IMR-90 (cell line): ENCODE data around the gene COL6A3. TPM values are rescaled to one million over a fixed set of nuclear protein-coding genes. Genes with fewer than 3 reads are reported as not detected.

Experiments used
- ATAC-seq: fragments of 200-7000 bp; cut with Tn5 transposase; 2 replicates; pipeline ENCODE4 v1.9.1; 2020; ENCODE audit warnings: low read depth, mild to moderate bottlenecking, moderate library complexity
- BruUV-seq: library from RNA; stranded (reverse); fragments of 400-500 nt; replicated peaks from 2 replicates; lab custom pipeline; 2021; lab: Mats Ljungman, UMichigan
- CTCF ChIA-PET: fragments of 300-600 bp; formaldehyde crosslinking; extraction: SDS; loops from one replicate; lab custom pipeline; 2021; ENCODE audit warnings: antibody characterized with exemption; lab: Yijun Ruan, JAX
- POLR2A ChIA-PET: fragments of 300-600 bp; sonication (Branson Sonifier 250); formaldehyde crosslinking; loops from one replicate; lab custom pipeline; 2022; ENCODE audit warnings: antibody characterized with exemption; ENCODE audit not compliant: unreplicated experiment; lab: Charles Lee
- DNase-seq: peaks from one replicate; pipeline ENCODE4 v3.0.0; 2013
- H2AFZ ChIP-seq: replicated peaks from 2 replicates; pipeline ENCODE3; 2013; ENCODE audit warnings: low read length, mild to moderate bottlenecking; ENCODE audit not compliant: poor library complexity
- H2AK5ac ChIP-seq: 2 replicates; pipeline ENCODE4 v1.6.1; 2013; ENCODE audit warnings: low read depth, low read length, inconsistent platforms
- H2AK9ac ChIP-seq: replicated peaks from 2 replicates; pipeline ENCODE3; 2013; ENCODE audit warnings: mild to moderate bottlenecking, low read depth, low read length, moderate library complexity; ENCODE audit not compliant: poor library complexity
- H2BK120ac ChIP-seq: 2 replicates; pipeline ENCODE4 v1.6.1; 2013; ENCODE audit warnings: low read depth, low read length, inconsistent platforms
- H2BK15ac ChIP-seq: 3 replicates; pipeline ENCODE4 v1.6.1; 2013; ENCODE audit warnings: low read depth, low read length, inconsistent platforms
- H2BK20ac ChIP-seq: 2 replicates; pipeline ENCODE4 v1.6.1; 2013; ENCODE audit warnings: low read depth, mild to moderate bottlenecking, inconsistent platforms, low read length, moderate library complexity
- H2BK5ac ChIP-seq: 2 replicates; pipeline ENCODE4 v1.6.1; 2013; ENCODE audit warnings: mild to moderate bottlenecking, low read depth, low read length, inconsistent platforms; ENCODE audit not compliant: poor library complexity, severe bottlenecking
- H3K14ac ChIP-seq: replicated peaks from 2 replicates; pipeline ENCODE4 v1.6.1; 2013; ENCODE audit warnings: low read depth, low read length, inconsistent platforms
- H3K18ac ChIP-seq: 2 replicates; pipeline ENCODE4 v1.6.1; 2013; ENCODE audit warnings: low read depth, low read length, control low read depth
- H3K23ac ChIP-seq: 2 replicates; pipeline ENCODE4 v1.6.1; 2013; ENCODE audit warnings: low read depth, low read length, inconsistent platforms
- H3K27ac ChIP-seq: 2 replicates; pipeline ENCODE4 v1.5.1; 2013; ENCODE audit warnings: mild to moderate bottlenecking, control low read depth, low read length; ENCODE audit not compliant: insufficient read depth
- H3K27me3 ChIP-seq: 2 replicates; pipeline ENCODE4 v1.6.1; 2013; ENCODE audit warnings: low read length; ENCODE audit not compliant: control insufficient read depth, insufficient read depth
- H3K36me3 ChIP-seq: 2 replicates; pipeline ENCODE4 v1.6.1; 2013; ENCODE audit warnings: low read length, mixed read lengths; ENCODE audit not compliant: control insufficient read depth, insufficient read depth
- H3K4ac ChIP-seq: 2 replicates; pipeline ENCODE4 v1.6.1; 2013; ENCODE audit warnings: low read depth, low read length, inconsistent platforms
- H3K4me1 ChIP-seq: 2 replicates; pipeline ENCODE4 v1.6.1; 2013; ENCODE audit warnings: low read length, mixed read lengths; ENCODE audit not compliant: control insufficient read depth, insufficient read depth
- H3K4me2 ChIP-seq: 2 replicates; pipeline ENCODE4 v1.6.1; 2013; ENCODE audit warnings: low read depth, mild to moderate bottlenecking, control low read depth, low read length, moderate library complexity
- H3K4me3 ChIP-seq: 2 replicates; pipeline ENCODE4 v1.5.1; 2013; ENCODE audit warnings: low read depth, mild to moderate bottlenecking, control low read depth, low read length, moderate library complexity; ENCODE audit not compliant: insufficient read depth
- H3K56ac ChIP-seq: 2 replicates; pipeline ENCODE4 v1.6.1; 2013; ENCODE audit warnings: low read length, inconsistent platforms; ENCODE audit not compliant: insufficient read depth; ENCODE audit errors: extremely low read depth
- H3K79me1 ChIP-seq, 2 experiments: 2 replicates each; pipeline ENCODE4 v1.6.1; 2013; ENCODE audit warnings: low read length in 2 of 2, inconsistent platforms in 1 of 2, low read depth in 1 of 2
- H3K9ac ChIP-seq: 2 replicates; pipeline ENCODE4 v1.6.1; 2013; ENCODE audit warnings: low read depth, low read length, control low read depth
- H3K9me1 ChIP-seq: 2 replicates; pipeline ENCODE4 v1.6.1; 2013; ENCODE audit warnings: low read length, inconsistent platforms; ENCODE audit not compliant: insufficient read depth
- H3K9me3 ChIP-seq: 2 replicates; pipeline ENCODE4 v1.6.1; 2013; ENCODE audit warnings: low read length; ENCODE audit not compliant: control insufficient read depth, insufficient read depth
- H4K20me1 ChIP-seq: 2 replicates; pipeline ENCODE4 v1.6.1; 2013; ENCODE audit warnings: low read length, inconsistent platforms; ENCODE audit not compliant: insufficient read depth
- H4K5ac ChIP-seq: 2 replicates; pipeline ENCODE4 v1.6.1; 2013; ENCODE audit warnings: mild to moderate bottlenecking, low read depth, low read length, control low read depth
- H4K8ac ChIP-seq, 2 experiments: 2 replicates each; pipeline ENCODE4 v1.6.1; 2013; ENCODE audit warnings: low read depth in 2 of 2, low read length in 2 of 2, control low read depth in 1 of 2, inconsistent platforms in 1 of 2
- H4K91ac ChIP-seq: 2 replicates; pipeline ENCODE4 v1.6.1; 2013; ENCODE audit warnings: low read depth, low read length, inconsistent platforms; ENCODE audit not compliant: insufficient read depth
- BHLHE40 ChIP-seq: fragments of 150-350 bp; IDR thresholded peaks from 2 replicates; pipeline ENCODE4 v1.6.1; 2016; ENCODE audit warnings: mild to moderate bottlenecking, low read depth, low read length
- CEBPB ChIP-seq: IDR thresholded peaks from 2 replicates; pipeline ENCODE4 v1.6.1; 2012; ENCODE audit warnings: low read depth, low read length, improper control_type of control experiment
- CHD1 ChIP-seq: IDR thresholded peaks from 2 replicates; pipeline ENCODE4 v1.6.1; 2012; ENCODE audit warnings: low read depth, low read length, improper control_type of control experiment
- CTCF ChIP-seq: conservative IDR thresholded peaks from 2 replicates; pipeline ENCODE4 v1.5.1; 2012; ENCODE audit warnings: mild to moderate bottlenecking, low read depth, low read length, improper control_type of control experiment
- ELK1 ChIP-seq: fragments of 150-350 bp; IDR thresholded peaks from 2 replicates; pipeline ENCODE4 v1.6.1; 2016; ENCODE audit warnings: low read depth, mild to moderate bottlenecking, low read length, moderate library complexity, borderline replicate concordance
- FOS ChIP-seq: fragments of 150-350 bp; IDR thresholded peaks from 2 replicates; pipeline ENCODE4 v1.6.1; 2016; ENCODE audit warnings: low read depth, low read length
- MAFK ChIP-seq: IDR thresholded peaks from 2 replicates; pipeline ENCODE4 v1.6.1; 2012; ENCODE audit warnings: low read depth, low read length, improper control_type of control experiment
- MAZ ChIP-seq: IDR thresholded peaks from 2 replicates; pipeline ENCODE4 v1.6.1; 2012; ENCODE audit warnings: low read depth, mild to moderate bottlenecking, low read length, improper control_type of control experiment, moderate library complexity, borderline replicate concordance
- MXI1 ChIP-seq: IDR thresholded peaks from 2 replicates; pipeline ENCODE4 v1.6.1; 2012; ENCODE audit warnings: low read depth, mild to moderate bottlenecking, low read length, moderate library complexity, borderline replicate concordance
- NFE2L2 ChIP-seq: fragments of 150-350 bp; IDR thresholded peaks from 2 replicates; pipeline ENCODE4 v1.6.1; 2016; ENCODE audit warnings: low read depth, mild to moderate bottlenecking, low read length
- POLR2A ChIP-seq: IDR thresholded peaks from 2 replicates; pipeline ENCODE4 v1.6.1; 2012; ENCODE audit warnings: mild to moderate bottlenecking, low read depth, low read length
- RAD21 ChIP-seq: IDR thresholded peaks from 2 replicates; pipeline ENCODE4 v1.6.1; 2012; ENCODE audit warnings: low read length, improper control_type of control experiment
- RCOR1 ChIP-seq: IDR thresholded peaks from 2 replicates; pipeline ENCODE4 v1.6.1; 2012; ENCODE audit warnings: mild to moderate bottlenecking, low read length, improper control_type of control experiment; ENCODE audit not compliant: insufficient replicate concordance
- RFX5 ChIP-seq: IDR thresholded peaks from 2 replicates; pipeline ENCODE4 v1.8.0; 2012; ENCODE audit warnings: low read depth, mild to moderate bottlenecking, low read length, moderate library complexity
- SMC3 ChIP-seq: fragments of 150-350 bp; IDR thresholded peaks from 2 replicates; pipeline ENCODE4 v1.6.1; 2016; ENCODE audit warnings: low read depth, mild to moderate bottlenecking, antibody characterized with exemption, low read length, moderate library complexity
- USF2 ChIP-seq: fragments of 150-350 bp; IDR thresholded peaks from 2 replicates; pipeline ENCODE4 v1.6.1; 2017; ENCODE audit warnings: mild to moderate bottlenecking, antibody characterized with exemption, low read length, low read depth
- WGBS, 2 experiments: methylation state at CpG; one replicate each; pipeline versions ENCODE4 v1.1.5 to v1.1.7; 2013; ENCODE audit warnings: missing lambda C conversion rate in 2 of 2; ENCODE audit not compliant: insufficient read length in 1 of 2; ENCODE audit errors: extremely low coverage in 2 of 2; 5-methylcytosine and 5-hydroxymethylcytosine counted together
- dilution Hi-C: fragments of 300-500 bp; cut with HindIII; formaldehyde crosslinking; loops from one replicate; pipeline ENCODE4 v1.14.3; 2018; ENCODE audit warnings: low sequenced_read_pairs; ENCODE audit not compliant: unreplicated experiment
- in situ Hi-C: fragments of 300-500 bp; cut with MboI; formaldehyde crosslinking; loops from 3 replicates; pipeline ENCODE4 v1.14.3; 2019; ENCODE audit warnings: low sequenced_read_pairs, inconsistent platforms, mixed read lengths
- intact Hi-C: fragments of 100-400 bp; cut with micrococcal nuclease; formaldehyde crosslinking; loops from 2 replicates; pipeline ENCODE4 v1.10.0; 2022
- polyA plus RNA-seq, 3 experiments: library from polyadenylated mRNA; depleted of rRNA; stranded (reverse); fragments of >200 nt; gene quantifications; 2 replicates each; pipeline ENCODE4 v1.2.3, GENCODE V29; 2012; ENCODE audit warnings: low replicate concordance in 1 of 3
- total RNA-seq: library from RNA; depleted of rRNA; stranded (reverse); fragments of >200 nt; gene quantifications from 2 replicates; pipeline ENCODE4 v1.2.3, GENCODE V29; 2012

Gene COL6A3
- total and polyA plus RNA-seq, 2 of the 4 experiments (the other 2 are of a cell fraction) = 964 to 1,855 TPM

- H3K4me3 ChIP-seq = no peak overlapping the region
- in situ Hi-C loops (no loop called here), dilution Hi-C loops (no loop called here), intact Hi-C loops (no loop called here)
- H3K23ac ChIP-seq = 0 out of 2 replicates have a peak overlapping the region, but pooled peaks have one; percentile 20
- no peak overlapping the region for H2AFZ ChIP-seq
- no peaks in the 10 kb centered on the region for H3K9me3 ChIP-seq
- no TSS peak for BruUV-seq
- H2BK5ac ChIP-seq = peak overlapping the region; percentile 9
- no peak overlapping the region for H3K4ac ChIP-seq
- H4K5ac ChIP-seq = no peak overlapping the region
- 60% methylated on average over 1 of the region's 13 CpGs; no CpG with 5 or more reads in 1 of the 2 experiments for WGBS, 2 experiments
- H3K56ac ChIP-seq = no peak overlapping the region
- H3K27me3 ChIP-seq = no peaks in the 10 kb centered on the region
- no peak overlapping the region for H2BK15ac ChIP-seq
- ATAC-seq = no peak
- H2BK120ac ChIP-seq = no peak overlapping the region
- H4K8ac ChIP-seq = no peak overlapping the region
- ChIA-PET CTCF (no interaction called here), POLR2A (interaction anchor here (0.5 kb wide), 1 partner anchor 234 kb away, joined by 3 read pairs; no protein-coding TSS in a partner anchor)
- H3K4me1 ChIP-seq = peaks cover 30% of the 10 kb centered on the region
- peaks cover 100% of the 10 kb centered on the region for H4K20me1 ChIP-seq
- TF ChIP-seq ELK1 = no peak
- no peak for TF ChIP-seq CEBPB
- no peak for TF ChIP-seq MAFK
- no peak for TF ChIP-seq RAD21
- no peak for TF ChIP-seq RFX5
- TF ChIP-seq CHD1 = no peak
- no peak for TF ChIP-seq POLR2A
- TF ChIP-seq MAZ = no peak
- TF ChIP-seq RCOR1 = no peak
- TF ChIP-seq MXI1 = no peak
- TF ChIP-seq SMC3 = no peak
- no peak for TF ChIP-seq FOS
- TF ChIP-seq CTCF = no peak
- TF ChIP-seq BHLHE40 = no peak
- TF ChIP-seq NFE2L2 = no peak
- no peak for TF ChIP-seq USF2
- H3K18ac ChIP-seq = no peak overlapping the region
- H3K9ac ChIP-seq = no peak overlapping the region
- peak overlapping the region; percentile 57 for H3K4me2 ChIP-seq
- peak overlapping the region; percentile 51; the same call in 1 of the 2 replicates for H3K27ac ChIP-seq
- H3K9me1 ChIP-seq = peaks cover 24% of the 10 kb centered on the region
- H3K36me3 ChIP-seq = peaks cover 46% of the 10 kb centered on the region
- H4K91ac ChIP-seq = no peak overlapping the region; the same call in 1 of the 2 replicates
- DNase-seq = peak; percentile 65
- no peak overlapping the region for H2AK9ac ChIP-seq
- H2BK20ac ChIP-seq = no peak overlapping the region
- peaks cover 0 to 15% of the 10 kb centered on the region in 2 experiments; a peak in 1 of 4 replicates for H3K79me1 ChIP-seq
- peak overlapping the region; percentile 34; the same call in 1 of the 2 replicates for H3K14ac ChIP-seq
- no peak overlapping the region for H2AK5ac ChIP-seq
Observed at GRCh38 chr2:237405006-237405559, 8.9 kb downstream of the COL6A3 start.
